Adipocyte (in vitro differentiated cells): Measurements from ENCODE around the gene PRTN3.

Experiments used
- DNase-seq: peaks from one replicate; pipeline ENCODE4 v3.0.0-alpha.2; 2015; ENCODE audit warnings: low read depth
- H3K27me3 ChIP-seq: replicated peaks from 2 replicates; pipeline ENCODE4 v1.7.0; 2013; ENCODE audit warnings: mild to moderate bottlenecking, low read length, moderate library complexity; ENCODE audit not compliant: control insufficient read depth, insufficient read depth
- H3K36me3 ChIP-seq: 2 replicates; pipeline ENCODE4 v1.7.0; 2013; ENCODE audit warnings: low read length, mild to moderate bottlenecking, moderate library complexity; ENCODE audit not compliant: control insufficient read depth, insufficient read depth, severe bottlenecking
- H3K4me1 ChIP-seq: 2 replicates; pipeline ENCODE4 v1.7.0; 2013; ENCODE audit warnings: mild to moderate bottlenecking, low read length, moderate library complexity; ENCODE audit not compliant: control insufficient read depth, insufficient read depth
- H3K4me3 ChIP-seq: 2 replicates; pipeline ENCODE4 v1.7.0; 2013; ENCODE audit warnings: mild to moderate bottlenecking, low read length, moderate library complexity
- H3K9ac ChIP-seq: 2 replicates; pipeline ENCODE4 v1.7.0; 2013; ENCODE audit warnings: mild to moderate bottlenecking, low read length, moderate library complexity
- H3K9me3 ChIP-seq: 2 replicates; pipeline ENCODE4 v1.7.0; 2013; ENCODE audit warnings: mild to moderate bottlenecking, low read length, moderate library complexity; ENCODE audit not compliant: control insufficient read depth

The PRTN3 gene

DNA sequence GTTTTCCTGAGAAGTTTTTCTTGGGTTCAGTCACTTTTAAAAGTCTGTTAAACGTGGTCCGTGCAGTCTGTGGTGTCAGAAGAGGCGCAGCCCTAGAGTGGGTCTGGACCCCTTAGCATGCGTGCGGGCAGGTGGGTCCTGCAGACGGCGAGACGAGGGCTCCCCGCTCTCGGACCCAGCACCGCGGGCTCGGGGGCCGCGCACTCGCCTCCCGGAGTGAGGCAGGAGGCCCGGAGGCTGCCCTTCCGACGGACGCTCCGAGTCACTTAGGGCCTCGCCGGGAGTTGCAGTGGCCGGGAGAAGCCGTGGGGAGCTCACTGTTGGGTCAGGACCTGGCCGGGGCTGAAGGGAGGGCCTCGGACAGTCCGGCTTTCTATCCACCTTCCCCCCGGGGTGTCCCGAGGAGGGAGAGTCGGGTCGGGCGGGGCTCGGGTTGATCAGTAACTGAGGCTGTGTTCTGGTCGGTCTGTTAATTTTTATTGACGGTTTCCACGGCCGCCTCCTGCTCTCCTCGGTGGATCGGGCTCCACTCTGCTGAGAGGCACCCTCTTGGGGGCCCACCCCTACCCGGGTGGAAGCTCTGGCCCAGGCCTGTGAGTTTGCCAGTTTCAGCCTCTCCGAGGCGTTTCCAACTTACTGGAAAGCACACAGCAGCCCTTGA lies 42.3 kb upstream of the PRTN3 start:
- no peaks in the 10 kb centered on the region for H3K27me3 ChIP-seq
- H3K9ac ChIP-seq: peak overlapping the region; percentile 98
- DNase-seq: peak; percentile 59
- H3K9me3 ChIP-seq: no peaks in the 10 kb centered on the region
- H3K4me1 ChIP-seq: peaks cover 48% of the 10 kb centered on the region
- peaks cover 14% of the 10 kb centered on the region for H3K36me3 ChIP-seq
- peak overlapping the region; percentile 98 for H3K4me3 ChIP-seq

DNA sequence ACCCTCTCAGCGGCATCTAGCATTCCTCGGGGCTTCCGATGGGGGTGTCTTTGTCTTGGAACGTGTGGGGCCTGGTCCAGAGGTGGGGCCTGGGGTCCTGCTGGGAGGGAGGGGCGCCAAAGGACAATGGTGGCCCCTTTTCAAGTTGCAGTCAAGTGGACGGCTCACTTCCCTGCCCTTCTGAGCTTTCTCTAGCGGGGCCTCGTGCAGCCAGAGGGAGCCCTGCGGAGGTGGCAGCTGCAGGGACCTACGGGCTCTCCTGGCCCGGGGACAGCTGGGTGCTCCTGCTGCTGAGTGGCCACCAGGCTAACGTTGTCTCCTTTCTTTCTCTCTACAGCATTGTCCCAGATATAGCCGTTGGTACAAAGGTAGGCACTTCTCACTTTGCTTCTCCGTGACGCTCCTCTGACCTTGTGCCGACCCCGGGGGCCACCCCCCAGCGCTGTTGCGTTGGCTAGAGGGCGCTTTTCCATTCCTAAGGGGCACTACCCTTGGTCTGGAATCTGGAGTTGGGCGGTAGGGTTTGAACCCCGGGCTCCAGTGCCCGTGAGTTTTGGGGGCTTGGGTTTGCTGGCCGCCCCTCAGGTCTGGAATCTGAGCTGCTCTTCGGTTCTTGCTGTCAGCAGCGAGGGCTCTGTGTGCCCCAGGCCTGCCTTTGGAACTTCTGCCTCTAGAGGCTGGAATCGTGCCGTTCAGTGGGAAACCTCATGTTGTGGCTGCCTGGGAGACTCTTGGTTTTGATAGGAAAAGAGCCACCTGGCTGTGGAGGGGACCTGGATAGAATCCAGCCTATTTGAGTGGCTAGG lies 41.5 kb upstream of the PRTN3 start:
- peaks cover 21% of the 10 kb centered on the region for H3K36me3 ChIP-seq
- H3K9me3 ChIP-seq: no peaks in the 10 kb centered on the region
- DNase-seq: peak; percentile 72
- H3K4me1 ChIP-seq: peaks cover 48% of the 10 kb centered on the region
- peak overlapping the region; percentile 98 for H3K4me3 ChIP-seq
- no peaks in the 10 kb centered on the region for H3K27me3 ChIP-seq
- peak overlapping the region; percentile 98 for H3K9ac ChIP-seq

DNA sequence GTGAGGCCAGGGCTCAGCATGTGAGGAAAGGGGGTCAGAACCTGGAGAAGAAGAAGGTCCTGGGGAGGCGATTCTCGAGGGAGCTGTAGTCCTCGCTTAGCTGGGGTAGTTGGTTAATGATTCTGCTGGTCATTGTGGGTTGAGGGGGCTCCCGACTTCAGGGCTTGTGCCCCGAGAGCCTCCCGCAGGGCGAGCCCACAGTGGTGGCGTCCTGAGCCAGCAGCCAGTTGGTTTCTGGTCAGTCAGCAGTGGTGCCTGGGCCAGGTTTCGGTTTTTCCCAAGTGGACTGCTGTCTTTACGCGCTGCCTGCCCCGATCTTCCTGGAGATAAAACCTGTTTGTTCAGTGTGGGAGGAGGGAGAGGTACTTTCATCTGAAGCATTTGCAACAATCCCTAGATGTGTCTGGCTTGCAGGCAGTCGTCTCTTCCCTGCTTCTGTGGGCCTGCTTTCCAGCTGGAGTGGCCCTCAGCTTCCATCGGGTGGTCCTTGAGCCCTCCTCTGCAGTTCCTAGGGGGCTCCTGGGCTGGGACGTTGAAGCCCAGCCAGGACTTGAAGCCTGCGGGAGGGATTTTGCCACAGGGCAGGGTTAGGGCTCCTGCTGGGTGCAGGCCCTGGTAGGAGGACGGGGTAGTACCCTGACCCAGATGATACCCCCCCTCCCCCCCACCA lies 40.3 kb upstream of the PRTN3 start:
- peaks cover 33% of the 10 kb centered on the region for H3K36me3 ChIP-seq
- H3K9ac ChIP-seq: peak overlapping the region; percentile 98
- no peaks in the 10 kb centered on the region for H3K9me3 ChIP-seq
- H3K4me3 ChIP-seq: peak overlapping the region; percentile 75
- no peak for DNase-seq
- no peaks in the 10 kb centered on the region for H3K27me3 ChIP-seq
- peaks cover 44% of the 10 kb centered on the region for H3K4me1 ChIP-seq

DNA sequence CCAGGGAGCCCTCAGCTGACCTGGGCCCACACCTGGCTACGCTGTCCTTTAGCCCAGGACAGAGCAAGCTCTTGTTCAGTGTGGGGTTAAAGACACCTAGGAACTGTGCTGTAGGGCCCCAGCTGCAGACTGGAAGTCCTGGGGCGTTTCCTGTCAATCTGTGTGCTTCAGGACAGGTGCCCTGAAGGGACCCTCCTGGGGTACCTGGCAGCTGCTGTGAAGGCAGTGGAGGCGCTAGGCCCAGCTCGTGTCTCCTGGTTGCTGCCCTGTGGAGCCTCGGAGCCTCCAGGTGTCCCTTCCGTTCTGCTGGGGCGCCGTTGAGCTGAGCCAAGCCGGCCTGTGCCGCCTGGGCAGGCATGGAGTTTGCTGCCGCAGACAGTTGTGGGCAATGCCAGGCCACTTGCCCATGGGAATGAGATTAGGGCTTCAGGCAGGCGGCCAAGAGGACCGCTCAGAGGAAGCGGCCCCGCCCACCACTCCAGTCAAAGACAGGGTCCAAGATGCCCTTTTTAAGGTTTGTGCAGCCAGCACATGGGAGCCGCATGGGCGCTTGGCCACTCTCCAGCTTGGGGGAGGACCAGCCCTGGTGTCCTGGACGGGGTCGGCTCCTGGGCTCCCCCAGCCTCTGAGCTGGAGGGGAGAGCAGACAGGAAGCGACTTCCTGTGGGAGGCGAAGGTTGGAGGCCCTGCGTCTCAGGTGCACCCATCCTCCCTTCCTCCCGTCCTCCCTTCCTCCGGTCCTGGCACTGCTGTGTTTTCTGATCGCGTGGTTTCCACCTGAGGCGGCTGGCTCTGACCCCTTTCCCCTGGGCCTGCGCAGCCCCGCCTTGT lies 39.6 kb upstream of the PRTN3 start:
- peaks cover 36% of the 10 kb centered on the region for H3K4me1 ChIP-seq
- no peaks in the 10 kb centered on the region for H3K27me3 ChIP-seq
- H3K4me3 ChIP-seq: peak overlapping the region; percentile 75
- peak; percentile 49 for DNase-seq
- H3K9me3 ChIP-seq: no peaks in the 10 kb centered on the region
- peaks cover 40% of the 10 kb centered on the region for H3K36me3 ChIP-seq
- H3K9ac ChIP-seq: peak overlapping the region; percentile 60

DNA sequence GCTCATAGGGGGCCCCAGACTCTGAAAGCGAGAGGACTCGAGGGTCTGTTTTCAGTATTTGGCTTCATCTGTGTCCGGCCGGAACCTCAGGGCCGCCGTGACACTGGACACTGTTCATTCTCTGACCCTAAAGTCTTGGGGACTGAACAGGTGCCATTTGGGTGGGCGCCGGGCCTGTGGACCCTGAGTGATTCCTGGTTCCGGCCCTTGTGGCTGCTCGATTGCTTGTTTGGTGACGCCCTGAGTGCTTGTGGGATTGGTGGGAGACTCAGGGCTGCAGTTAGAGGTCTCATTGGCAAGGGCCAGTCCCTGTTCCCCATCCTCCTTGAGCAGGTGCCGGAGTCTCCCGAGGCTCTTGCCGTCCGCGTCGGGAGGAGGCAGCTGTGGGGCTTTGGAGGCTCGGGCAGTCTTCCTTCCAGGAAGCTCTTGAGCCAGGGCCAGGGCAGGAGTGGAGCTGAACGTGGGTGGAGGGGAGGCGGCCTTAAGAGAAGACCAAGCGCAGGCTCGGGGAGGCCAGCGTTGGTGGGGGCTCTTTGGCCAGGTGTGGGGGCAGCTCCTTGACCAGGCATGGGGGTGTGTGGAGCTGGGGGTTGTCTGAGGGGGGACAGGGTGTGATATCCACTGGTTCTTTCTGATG lies 38.8 kb upstream of the PRTN3 start:
- Histone ChIP-seq H3K27me3 (no peaks in the 10 kb centered on the region), H3K9me3 (no peaks in the 10 kb centered on the region), H3K4me1 (peaks cover 34% of the 10 kb centered on the region), H3K4me3 (peak overlapping the region; percentile 75), H3K9ac (peak overlapping the region; percentile 60), H3K36me3 (peaks cover 48% of the 10 kb centered on the region)
- DNase-seq: peak; percentile 41

DNA sequence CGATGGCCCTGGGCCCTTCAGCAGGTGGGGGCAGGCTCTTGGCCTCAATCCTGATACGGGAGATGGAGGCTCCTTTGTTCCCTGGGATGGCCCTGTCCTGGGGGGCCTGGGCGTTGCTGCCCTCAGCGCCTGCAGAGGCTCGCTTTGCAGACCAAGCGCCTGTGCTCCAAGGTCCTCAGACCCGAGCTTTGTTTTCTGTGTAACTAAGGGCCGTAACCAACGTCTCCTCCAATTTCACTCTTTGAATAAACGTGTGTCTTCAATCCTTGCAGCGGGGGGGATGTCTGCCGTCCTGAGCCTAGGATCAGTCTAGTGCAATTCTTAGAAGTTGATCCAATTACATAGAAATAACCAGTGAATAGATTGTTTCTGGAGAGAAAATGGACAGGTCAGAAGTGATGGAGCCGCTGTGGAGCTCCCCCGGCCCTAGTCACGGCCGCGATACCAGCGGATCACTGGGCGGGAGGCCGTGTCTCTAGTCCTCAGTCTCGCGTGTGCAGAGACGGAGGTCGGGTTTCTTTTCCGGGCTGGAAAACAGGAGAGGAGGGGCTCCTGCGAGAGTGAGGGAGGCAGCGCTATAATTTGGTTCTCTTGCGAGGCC lies 38.2 kb upstream of the PRTN3 start:
- Histone ChIP-seq H3K4me1 (peaks cover 34% of the 10 kb centered on the region), H3K36me3 (peaks cover 54% of the 10 kb centered on the region), H3K4me3 (peak overlapping the region; percentile 75), H3K27me3 (no peaks in the 10 kb centered on the region), H3K9me3 (no peaks in the 10 kb centered on the region), H3K9ac (peak overlapping the region; percentile 60)
- peak; percentile 24 for DNase-seq

DNA sequence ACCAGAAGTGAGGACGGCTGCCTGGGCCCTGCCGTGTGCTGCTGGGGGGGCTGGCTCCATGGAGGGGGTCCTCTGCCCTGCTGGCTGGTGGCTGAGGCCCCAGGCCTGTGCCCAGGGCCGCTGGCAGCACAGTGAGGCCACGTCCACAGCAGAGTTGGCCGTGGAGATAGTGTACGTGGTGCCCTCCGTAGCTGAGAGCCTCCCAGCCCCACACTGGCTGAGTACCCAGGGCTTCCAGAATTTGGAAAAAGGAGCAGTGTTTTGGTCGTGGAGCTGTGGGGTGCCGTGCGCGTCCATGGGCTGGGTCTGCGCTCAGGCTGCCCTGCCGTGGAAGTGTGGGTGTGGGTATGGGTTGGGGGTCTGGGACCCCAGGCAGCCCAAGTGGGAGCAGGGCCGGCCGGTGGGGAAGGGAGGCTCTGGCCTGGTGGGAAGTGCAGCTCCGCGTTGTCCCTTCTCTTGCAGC lies 37.7 kb upstream of the PRTN3 start:
- H3K36me3 ChIP-seq: peaks cover 59% of the 10 kb centered on the region
- peaks cover 34% of the 10 kb centered on the region for H3K4me1 ChIP-seq
- peak overlapping the region; percentile 60 for H3K9ac ChIP-seq
- no peak overlapping the region for H3K4me3 ChIP-seq
- no peak for DNase-seq
- no peaks in the 10 kb centered on the region for H3K27me3 ChIP-seq
- H3K9me3 ChIP-seq: no peaks in the 10 kb centered on the region

DNA sequence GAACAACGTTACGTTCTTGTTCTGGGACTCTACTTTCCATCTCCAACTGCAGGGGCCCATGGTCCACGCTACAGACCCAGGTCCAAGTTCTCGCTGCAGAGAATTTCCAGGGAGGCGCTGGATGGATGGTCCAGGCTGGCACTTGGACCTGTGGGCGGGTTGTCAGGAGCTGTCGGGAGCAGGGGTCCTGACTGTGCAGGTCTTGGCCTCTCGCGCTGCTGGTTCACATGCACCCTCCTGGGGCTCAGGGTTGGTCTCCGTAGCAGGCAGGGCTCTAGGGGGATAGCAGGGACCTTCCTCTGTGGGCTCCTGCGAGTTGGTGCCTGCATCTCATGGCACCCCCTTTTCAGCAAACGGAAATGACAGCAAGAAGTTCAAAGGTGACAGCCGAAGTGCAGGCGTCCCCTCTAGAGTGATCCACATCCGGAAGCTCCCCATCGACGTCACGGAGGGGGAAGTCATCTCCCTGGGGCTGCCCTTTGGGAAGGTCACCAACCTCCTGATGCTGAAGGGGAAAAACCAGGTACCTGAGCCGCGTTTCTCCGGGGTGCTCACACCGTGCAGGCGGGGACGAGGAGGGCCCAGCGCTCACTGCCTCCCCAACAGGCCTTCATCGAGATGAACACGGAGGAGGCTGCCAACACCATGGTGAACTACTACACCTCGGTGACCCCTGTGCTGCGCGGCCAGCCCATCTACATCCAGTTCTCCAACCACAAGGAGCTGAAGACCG lies 36.9 kb upstream of the PRTN3 start:
- H3K27me3 ChIP-seq: no peaks in the 10 kb centered on the region
- H3K9ac ChIP-seq: no peak overlapping the region
- no peak for DNase-seq
- H3K9me3 ChIP-seq: no peaks in the 10 kb centered on the region
- no peak overlapping the region for H3K4me3 ChIP-seq
- H3K4me1 ChIP-seq: peaks cover 34% of the 10 kb centered on the region
- H3K36me3 ChIP-seq: peaks cover 64% of the 10 kb centered on the region

DNA sequence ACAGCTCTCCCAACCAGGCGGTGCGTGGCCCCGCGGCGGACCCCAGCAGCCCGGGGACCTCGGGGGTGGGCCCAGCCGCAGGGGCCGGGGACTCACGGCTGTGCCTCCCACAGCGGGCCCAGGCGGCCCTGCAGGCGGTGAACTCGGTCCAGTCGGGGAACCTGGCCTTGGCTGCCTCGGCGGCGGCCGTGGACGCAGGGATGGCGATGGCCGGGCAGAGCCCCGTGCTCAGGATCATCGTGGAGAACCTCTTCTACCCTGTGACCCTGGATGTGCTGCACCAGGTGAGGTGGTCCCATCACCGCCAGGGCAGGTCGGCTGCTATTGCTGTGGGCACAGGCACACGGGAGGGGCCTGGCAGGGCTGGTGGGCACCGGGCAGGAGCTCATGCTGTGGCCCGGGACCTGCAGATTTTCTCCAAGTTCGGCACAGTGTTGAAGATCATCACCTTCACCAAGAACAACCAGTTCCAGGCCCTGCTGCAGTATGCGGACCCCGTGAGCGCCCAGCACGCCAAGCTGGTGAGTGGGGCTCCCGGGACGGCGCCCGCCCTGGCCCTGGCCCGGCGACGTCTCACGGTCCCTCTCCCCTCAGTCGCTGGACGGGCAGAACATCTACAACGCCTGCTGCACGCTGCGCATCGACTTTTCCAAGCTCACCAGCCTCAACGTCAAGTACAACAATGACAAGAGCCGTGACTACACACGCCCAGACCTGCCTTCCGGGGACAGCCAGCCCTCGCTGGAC lies 36.2 kb upstream of the PRTN3 start:
- peaks cover 67% of the 10 kb centered on the region for H3K36me3 ChIP-seq
- peaks cover 31% of the 10 kb centered on the region for H3K4me1 ChIP-seq
- H3K4me3 ChIP-seq: no peak overlapping the region
- no peaks in the 10 kb centered on the region for H3K27me3 ChIP-seq
- no peak for DNase-seq
- H3K9ac ChIP-seq: no peak overlapping the region
- H3K9me3 ChIP-seq: no peaks in the 10 kb centered on the region
